K562 (cell line): ENCODE data around the gene ARHGAP15. TPM values are rescaled to one million over a fixed set of nuclear protein-coding genes. Genes with fewer than 3 reads are reported as not detected.

ENCODE experiments used
- ATAC-seq: fragments of 200-7000 bp; cut with Tn5 transposase; 3 replicates; pipeline ENCODE4 v1.9.1; 2020; ENCODE audit warnings: moderate library complexity
- BruUV-seq: library from RNA; stranded (reverse); fragments of 400-500 nt; replicated peaks from 2 replicates; lab custom pipeline; 2021; lab: Mats Ljungman, UMichigan
- CTCF ChIA-PET: fragments of 300-600 bp; formaldehyde crosslinking; extraction: SDS; loops from one replicate; lab custom pipeline; 2021; ENCODE audit warnings: low intra/inter-chr PET ratio; lab: Yijun Ruan, JAX
- POLR2A ChIA-PET: fragments of 300-600, 350-650 bp; sonication (Branson Sonifier 250); formaldehyde crosslinking; extraction: SDS; loops from one replicate; lab custom pipeline; 2021; ENCODE audit warnings: antibody characterized with exemption, inconsistent platforms; lab: Yijun Ruan, JAX
- DNase-seq, 4 experiments: peaks; one replicate each; pipeline versions ENCODE4 v3.0.0 to v3.0.0-alpha.2; 2011 to 2018; ENCODE audit warnings: low spot score in 3 of 4, mixed read lengths in 3 of 4; ENCODE audit errors: extremely low read depth in 1 of 4
- FAIRE-seq: peaks from 2 replicates; lab custom pipeline; 2011; peaks lifted over from hg19 to GRCh38; lab: Jason Lieb, UNC
- H2AFZ ChIP-seq: 2 replicates; pipeline ENCODE4 v1.6.0; 2011; ENCODE audit warnings: low read depth, low read length, control low read depth, inconsistent platforms
- H3K27ac ChIP-seq: fragments of 200-600 bp; 3 replicates; pipeline ENCODE4 v1.8.0; 2011; ENCODE audit warnings: low read depth, mild to moderate bottlenecking, control low read depth, inconsistent platforms, low read length, moderate library complexity, mixed read lengths; ENCODE audit errors: extremely low read depth
- H3K27me3 ChIP-seq, 2 experiments: fragments of 300-600 bp in 1 of 2; 2 replicates in 1 of 2; 3 replicates in 1 of 2; pipeline versions ENCODE4 v1.6.0 to v1.8.0; 2011; ENCODE audit warnings: inconsistent platforms in 2 of 2, low read length in 2 of 2, mild to moderate bottlenecking in 1 of 2, mixed read lengths in 1 of 2, moderate library complexity in 1 of 2; ENCODE audit not compliant: control insufficient read depth in 2 of 2, insufficient read depth in 2 of 2
- H3K36me3 ChIP-seq: fragments of 300-600 bp; 3 replicates; pipeline ENCODE4 v1.8.0; 2011; ENCODE audit warnings: mild to moderate bottlenecking, low read length, inconsistent platforms; ENCODE audit not compliant: control insufficient read depth, insufficient read depth
- H3K4me1 ChIP-seq, 2 experiments: fragments of 200-600 bp in 1 of 2; replicated peaks in 1 of 2; 2 replicates in 1 of 2; 3 replicates in 1 of 2; pipeline versions ENCODE4 v1.5.1 to v1.8.0; 2011; ENCODE audit warnings: inconsistent platforms in 2 of 2, low read length in 2 of 2, mild to moderate bottlenecking in 1 of 2, mixed read lengths in 1 of 2, moderate library complexity in 1 of 2; ENCODE audit not compliant: control insufficient read depth in 2 of 2, insufficient read depth in 2 of 2
- H3K4me2 ChIP-seq: 2 replicates; pipeline ENCODE4 v1.6.1; 2011; ENCODE audit warnings: low read length, control low read depth, inconsistent platforms, mixed read lengths; ENCODE audit not compliant: insufficient read depth
- H3K4me3 ChIP-seq: fragments of 200-600 bp; sonication (generic), shearing (Covaris generic); 2 replicates; pipeline ENCODE4 v1.5.1; 2016; ENCODE audit warnings: control low read depth, inconsistent platforms
- H3K79me2 ChIP-seq: fragments of 200-600 bp; 3 replicates; pipeline ENCODE4 v1.8.0; 2011; ENCODE audit warnings: low read length, inconsistent platforms; ENCODE audit not compliant: control insufficient read depth, insufficient read depth
- H3K9ac ChIP-seq, 2 experiments: 2 replicates each; pipeline versions ENCODE4 v1.6.0 to v1.6.1; 2011; ENCODE audit warnings: low read depth in 2 of 2, low read length in 2 of 2, control low read depth in 1 of 2, inconsistent platforms in 1 of 2, mild to moderate bottlenecking in 1 of 2, mixed read lengths in 1 of 2; ENCODE audit not compliant: insufficient read depth in 1 of 2
- H3K9me1 ChIP-seq: one replicate; pipeline ENCODE4 v1.6.0; 2011; ENCODE audit warnings: inconsistent platforms, mild to moderate bottlenecking, low read length, moderate library complexity; ENCODE audit not compliant: control insufficient read depth, insufficient read depth
- H3K9me3 ChIP-seq: replicated peaks from 2 replicates; pipeline ENCODE4 v1.5.1; 2011; ENCODE audit warnings: low read depth, low read length, inconsistent platforms; ENCODE audit not compliant: control insufficient read depth, insufficient read depth
- H4K20me1 ChIP-seq: replicated peaks from 2 replicates; pipeline ENCODE4 v1.6.1; 2011; ENCODE audit warnings: low read length, inconsistent platforms, mixed read lengths; ENCODE audit not compliant: control insufficient read depth, insufficient read depth
- LARP7 ChIP-seq: fragments of 450-650 bp; IDR thresholded peaks from 2 replicates; pipeline ENCODE4 v1.6.1; 2016
- MTA1 ChIP-seq: fragments of 450-650 bp; IDR thresholded peaks from 2 replicates; pipeline ENCODE4 v1.6.1; 2017; ENCODE audit warnings: borderline replicate concordance
- NBN ChIP-seq: fragments of 450-650 bp; IDR thresholded peaks from 2 replicates; pipeline ENCODE4 v1.6.1; 2016; ENCODE audit warnings: low read depth, mild to moderate bottlenecking
- TRIM24 ChIP-seq, 2 experiments: fragments of 450-650 bp; IDR thresholded peaks; 2 replicates each; pipeline ENCODE4 v1.6.1; 2016
- ZNF764 ChIP-seq: fragments of 250-450 bp; sonication (Bioruptor Pico); IDR thresholded peaks from 2 replicates; pipeline ENCODE4 v1.4.0; 2020; ENCODE audit warnings: low read depth, mild to moderate bottlenecking, moderate library complexity
- WGBS: fragments of 100-300 bp; shearing (Covaris generic); methylation state at CpG from one replicate; pipeline ENCODE4 v1.1.6; 2016; ENCODE audit warnings: low coverage, mixed read lengths; ENCODE audit not compliant: insufficient coverage; ENCODE audit errors: missing lambda C conversion rate; 5-methylcytosine and 5-hydroxymethylcytosine counted together
- in situ Hi-C: fragments of 300-500 bp; cut with MboI; formaldehyde crosslinking; loops from 4 replicates; pipeline ENCODE4 v1.15.0; 2018; ENCODE audit warnings: inconsistent platforms, mixed read lengths
- intact Hi-C: fragments of 100-400 bp; cut with micrococcal nuclease; formaldehyde crosslinking; loops from 2 replicates; pipeline ENCODE4 v1.14.2; 2022
- polyA plus RNA-seq, 8 experiments: library from polyadenylated mRNA; depleted of rRNA in 4 of 8; stranded (reverse) in 5 of 8; unstranded in 3 of 8; fragments of >200 nt; fragmentation: Nextera tagmentation in 2 of 8; fragmentation: Illumina TruSeq in 1 of 8; extraction: Ambion mirVana in 2 of 8; extraction: Trizol in 1 of 8; gene quantifications; 2 replicates each; pipeline versions ENCODE4 v1.2.1 to v1.2.3, GENCODE V29; 2011 to 2014; ENCODE audit warnings: inconsistent platforms in 1 of 8, missing spikeins in 1 of 8
- total RNA-seq, 7 experiments: library from RNA; depleted of rRNA in 6 of 7; stranded (reverse); fragments of >200 nt in 6 of 7; fragmentation: Illumina TruSeq in 2 of 7; extraction: Trizol in 2 of 7; gene quantifications; 2 replicates each; pipeline versions ENCODE4 v1.2.1 to v1.2.3, GENCODE V29; 2011 to 2021; ENCODE audit warnings: low replicate concordance in 1 of 7
- TF ChIP-seq, protein P1 (sequence below), 2 experiments: fragments of 450-650 bp in 1 of 2; sonication (generic) in 1 of 2; formaldehyde crosslinking in 1 of 2; IDR thresholded peaks in 1 of 2; conservative IDR thresholded peaks in 1 of 2; 2 replicates each; pipeline versions ENCODE4 v1.6.1 to v1.8.1; 2016 to 2023; ENCODE audit warnings: mild to moderate bottlenecking in 2 of 2, moderate library complexity in 2 of 2, inconsistent platforms in 1 of 2, missing genetic modification reagents in 1 of 2
- TF ChIP-seq, protein P2 (sequence below): fragments of 250-450 bp; sonication (Bioruptor Pico); IDR thresholded peaks from 2 replicates; pipeline ENCODE4 v1.5.0; 2021; ENCODE audit warnings: mild to moderate bottlenecking, moderate library complexity
- TF ChIP-seq, protein P3 (sequence below): fragments of 450-650 bp; IDR thresholded peaks from 2 replicates; pipeline ENCODE4 v1.6.1; 2017; ENCODE audit warnings: antibody characterized with exemption, mild to moderate bottlenecking

ARHGAP15 gene
- total and polyA plus RNA-seq, 9 of the 15 experiments (the other 6 are each of a cell fraction or from before 2014, with no cell fraction given), result 1.5 to 17.9 (median 7.9) TPM

DNA sequence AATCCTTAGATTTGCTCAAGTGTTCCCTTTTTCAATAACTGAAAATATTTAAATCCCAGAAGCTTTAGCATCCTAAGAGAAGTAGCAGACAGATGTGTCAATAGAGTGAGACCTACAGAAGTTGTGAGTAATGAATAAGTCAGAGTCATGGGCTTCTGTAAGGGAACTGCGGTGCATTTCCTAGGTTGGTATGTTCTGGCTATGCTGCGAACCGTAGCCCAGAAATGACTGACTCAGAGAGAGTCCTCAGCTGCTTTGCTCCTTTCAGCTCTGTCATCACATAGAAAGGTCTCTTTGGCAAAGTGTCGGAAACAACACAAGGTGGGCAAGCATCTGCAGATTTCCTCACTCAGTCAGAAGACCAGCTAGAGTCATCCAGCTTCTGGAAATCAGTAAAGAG lies 297.1 kb downstream of the ARHGAP15 start:
- intact Hi-C loops (no loop called here), in situ Hi-C loops (no loop called here)
- no peaks in the 10 kb centered on the region for H3K9me3 ChIP-seq
- no peak for FAIRE-seq
- H2AFZ ChIP-seq, result no peak overlapping the region
- no TSS peak for BruUV-seq
- TF ChIP-seq, protein P1, sequence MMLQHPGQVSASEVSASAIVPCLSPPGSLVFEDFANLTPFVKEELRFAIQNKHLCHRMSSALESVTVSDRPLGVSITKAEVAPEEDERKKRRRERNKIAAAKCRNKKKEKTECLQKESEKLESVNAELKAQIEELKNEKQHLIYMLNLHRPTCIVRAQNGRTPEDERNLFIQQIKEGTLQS (IDR thresholded peaks at IDR 0.05), result no peak
- TF ChIP-seq, protein P1 (CRISPR knock-in tag; conservative IDR thresholded peaks at IDR 0.05), result no peak
- TF ChIP-seq, protein P2, sequence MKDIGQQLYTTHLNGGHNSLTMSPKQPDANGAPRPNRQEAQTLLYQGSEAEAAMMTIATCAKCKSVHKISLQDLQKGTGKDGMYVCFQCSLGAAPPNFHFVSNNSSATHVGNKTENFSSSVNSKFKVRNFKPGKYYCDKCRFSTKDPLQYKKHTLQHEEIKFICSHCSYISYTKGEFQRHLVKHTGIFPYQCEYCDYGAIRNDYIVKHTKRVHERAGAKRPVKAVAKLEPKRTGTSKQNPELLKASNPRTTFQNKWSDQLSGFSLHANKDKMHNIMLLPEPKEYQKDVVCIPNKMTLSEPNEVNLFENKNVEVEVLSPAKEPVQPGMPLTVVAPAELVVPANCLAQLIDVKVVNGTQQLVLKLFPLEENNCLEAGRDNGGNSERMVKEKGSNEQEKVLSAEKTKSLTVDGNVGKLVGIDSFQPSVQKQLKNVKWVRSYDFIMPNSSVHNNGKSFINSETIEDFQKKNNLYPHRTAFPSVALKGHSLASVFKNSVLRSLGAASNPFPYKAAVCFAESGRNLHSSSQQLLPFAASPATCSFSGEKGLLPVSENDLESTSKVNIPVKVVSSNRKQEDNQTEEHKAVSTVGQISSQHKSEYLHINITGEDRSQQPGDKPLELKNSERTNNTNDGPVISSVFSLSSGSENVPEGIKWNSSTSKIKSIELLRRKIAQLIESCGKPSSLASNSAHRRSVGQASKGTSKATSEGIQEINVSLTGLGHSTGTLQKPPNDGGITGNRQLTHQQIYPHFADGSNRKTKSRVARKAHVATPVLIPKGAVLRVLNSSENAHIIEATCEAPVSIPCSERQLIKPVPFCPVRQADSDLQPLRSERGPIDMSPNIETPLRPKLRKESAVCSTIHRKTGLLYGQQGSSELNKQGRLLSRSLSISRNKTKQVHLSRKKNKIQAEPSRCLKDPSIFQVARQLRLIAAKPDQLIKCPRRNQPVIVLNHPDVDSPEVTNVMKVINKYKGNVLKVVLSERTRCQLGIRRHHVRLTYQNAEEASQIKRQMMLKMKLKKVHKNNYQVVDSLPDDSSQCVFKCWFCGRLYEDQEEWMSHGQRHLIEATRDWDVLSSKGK (CRISPR knock-in tag), result no peak
- TF ChIP-seq NBN, result no peak
- TF ChIP-seq MTA1, result no peak
- no peak for TF ChIP-seq LARP7
- TF ChIP-seq, protein P3, sequence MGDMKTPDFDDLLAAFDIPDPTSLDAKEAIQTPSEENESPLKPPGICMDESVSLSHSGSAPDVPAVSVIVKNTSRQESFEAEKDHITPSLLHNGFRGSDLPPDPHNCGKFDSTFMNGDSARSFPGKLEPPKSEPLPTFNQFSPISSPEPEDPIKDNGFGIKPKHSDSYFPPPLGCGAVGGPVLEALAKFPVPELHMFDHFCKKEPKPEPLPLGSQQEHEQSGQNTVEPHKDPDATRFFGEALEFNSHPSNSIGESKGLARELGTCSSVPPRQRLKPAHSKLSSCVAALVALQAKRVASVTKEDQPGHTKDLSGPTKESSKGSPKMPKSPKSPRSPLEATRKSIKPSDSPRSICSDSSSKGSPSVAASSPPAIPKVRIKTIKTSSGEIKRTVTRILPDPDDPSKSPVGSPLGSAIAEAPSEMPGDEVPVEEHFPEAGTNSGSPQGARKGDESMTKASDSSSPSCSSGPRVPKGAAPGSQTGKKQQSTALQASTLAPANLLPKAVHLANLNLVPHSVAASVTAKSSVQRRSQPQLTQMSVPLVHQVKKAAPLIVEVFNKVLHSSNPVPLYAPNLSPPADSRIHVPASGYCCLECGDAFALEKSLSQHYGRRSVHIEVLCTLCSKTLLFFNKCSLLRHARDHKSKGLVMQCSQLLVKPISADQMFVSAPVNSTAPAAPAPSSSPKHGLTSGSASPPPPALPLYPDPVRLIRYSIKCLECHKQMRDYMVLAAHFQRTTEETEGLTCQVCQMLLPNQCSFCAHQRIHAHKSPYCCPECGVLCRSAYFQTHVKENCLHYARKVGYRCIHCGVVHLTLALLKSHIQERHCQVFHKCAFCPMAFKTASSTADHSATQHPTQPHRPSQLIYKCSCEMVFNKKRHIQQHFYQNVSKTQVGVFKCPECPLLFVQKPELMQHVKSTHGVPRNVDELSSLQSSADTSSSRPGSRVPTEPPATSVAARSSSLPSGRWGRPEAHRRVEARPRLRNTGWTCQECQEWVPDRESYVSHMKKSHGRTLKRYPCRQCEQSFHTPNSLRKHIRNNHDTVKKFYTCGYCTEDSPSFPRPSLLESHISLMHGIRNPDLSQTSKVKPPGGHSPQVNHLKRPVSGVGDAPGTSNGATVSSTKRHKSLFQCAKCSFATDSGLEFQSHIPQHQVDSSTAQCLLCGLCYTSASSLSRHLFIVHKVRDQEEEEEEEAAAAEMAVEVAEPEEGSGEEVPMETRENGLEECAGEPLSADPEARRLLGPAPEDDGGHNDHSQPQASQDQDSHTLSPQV, result no peak
- no peak for TF ChIP-seq ZNF764 (CRISPR knock-in tag)
- no peak for TF ChIP-seq TRIM24 (IDR thresholded peaks at IDR 0.05)
- H3K36me3 ChIP-seq, result no peaks in the 10 kb centered on the region
- no peak overlapping the region for H3K27ac ChIP-seq
- 13% methylated on average over 4 of the region's 4 CpGs for WGBS
- no peaks in the 10 kb centered on the region for H3K9me1 ChIP-seq
- ChIA-PET CTCF (no interaction called here), POLR2A (interaction anchor here (1.2 kb wide), 1 partner anchor 15 kb away, joined by 3 read pairs; no protein-coding TSS in a partner anchor)
- H4K20me1 ChIP-seq, result no peaks in the 10 kb centered on the region
- H3K4me1 ChIP-seq, result no peaks in the 10 kb centered on the region
- ATAC-seq, result no peak
- no peaks in the 10 kb centered on the region for H3K27me3 ChIP-seq
- no peak overlapping the region for H3K4me3 ChIP-seq
- no peak overlapping the region for H3K4me2 ChIP-seq
- no peaks in the 10 kb centered on the region for H3K79me2 ChIP-seq
- H3K9ac ChIP-seq, result no peak overlapping the region
- DNase-seq, result no peak
